ENCODE data around the gene HSD17B13.

DNA sequence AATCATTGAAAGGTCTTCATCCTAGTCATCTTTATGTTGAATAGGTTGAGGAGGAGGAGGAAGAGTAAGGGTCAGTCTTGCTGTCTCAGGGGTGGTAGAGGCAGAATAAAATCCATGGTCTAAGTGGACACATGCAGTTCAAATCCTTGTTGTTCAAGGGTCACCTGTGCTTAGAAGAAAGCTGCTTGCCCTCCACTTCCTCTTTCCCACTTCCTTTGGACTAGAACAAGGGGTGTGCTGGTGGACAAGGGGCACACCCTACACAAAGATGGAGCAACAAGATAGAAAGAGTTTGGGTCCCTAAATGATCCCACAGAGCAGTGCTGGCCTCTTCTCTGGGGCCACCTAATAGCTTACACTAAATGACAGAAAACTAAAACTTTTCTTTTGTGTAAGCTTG lies 47.9 kb downstream of the HSD17B13 start:
- TF ChIP-seq POLR2A (IDR thresholded peaks at IDR 0.05) (no peak), CTCF (IDR thresholded peaks at IDR 0.05) (no peak), EP300 (IDR thresholded peaks at IDR 0.05) (no peak), POLR2AphosphoS5 (IDR thresholded peaks at IDR 0.05) (no peak)
